Measurements from ENCODE around the gene SH3BP1. TPM values are rescaled to one million over a fixed set of nuclear protein-coding genes. Genes with fewer than 3 reads are reported as not detected.

The SH3BP1 gene
- total and polyA plus RNA-seq, 2 of the 13 experiments (the other 11 are each of a cell fraction or from before 2014, with no cell fraction given): 8.4 to 18.5 TPM

DNA sequence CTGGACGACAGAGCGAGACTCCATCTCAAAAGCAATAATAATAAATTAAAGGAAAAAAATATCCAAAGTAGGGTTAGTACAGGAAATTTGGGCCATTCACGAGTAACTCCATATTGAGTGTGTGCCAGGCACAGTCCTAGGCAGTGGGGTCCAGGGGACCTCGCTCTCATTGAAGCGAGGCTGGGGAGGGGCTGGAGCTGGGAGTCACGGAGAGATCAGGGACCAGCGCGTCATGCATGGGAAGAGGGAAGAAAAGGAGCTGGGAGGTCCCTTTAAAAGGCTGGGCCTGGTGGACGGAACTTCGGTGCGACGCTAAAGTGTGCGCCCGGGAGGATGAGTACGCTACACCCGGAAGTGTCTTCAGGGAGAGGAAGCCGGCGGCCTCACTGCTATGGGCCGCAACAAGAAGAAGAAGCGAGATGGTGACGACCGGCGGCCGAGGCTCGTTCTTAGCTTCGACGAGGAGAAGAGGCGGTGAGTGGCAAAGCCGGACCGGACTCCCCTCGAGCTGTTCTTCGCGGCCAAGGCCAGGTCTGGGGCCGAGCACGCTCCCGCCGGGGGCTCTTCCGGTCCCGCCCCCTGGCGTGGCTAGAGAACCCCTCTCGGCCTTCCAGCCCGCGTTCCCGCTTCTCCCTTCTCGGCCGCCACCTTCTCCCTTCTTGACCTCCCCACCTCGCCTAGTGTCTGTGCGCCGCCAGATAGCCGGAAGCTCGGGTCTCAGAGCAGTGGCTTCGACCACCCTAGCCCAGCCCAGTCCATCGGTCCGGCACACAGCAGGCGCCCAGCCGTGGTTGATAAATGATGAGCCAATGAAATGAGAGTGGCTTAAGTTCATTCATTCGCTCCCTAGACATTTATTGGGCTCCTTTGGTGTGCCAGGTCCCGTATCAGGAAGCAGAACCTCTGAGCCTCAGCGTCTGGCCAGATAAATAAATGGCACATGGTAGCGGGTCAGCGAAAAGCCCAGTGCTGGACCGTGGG is 46.8 kb downstream of the SH3BP1 start, which contains the start of gene NOL12 (continued):
- TF ChIP-seq, protein P1, sequence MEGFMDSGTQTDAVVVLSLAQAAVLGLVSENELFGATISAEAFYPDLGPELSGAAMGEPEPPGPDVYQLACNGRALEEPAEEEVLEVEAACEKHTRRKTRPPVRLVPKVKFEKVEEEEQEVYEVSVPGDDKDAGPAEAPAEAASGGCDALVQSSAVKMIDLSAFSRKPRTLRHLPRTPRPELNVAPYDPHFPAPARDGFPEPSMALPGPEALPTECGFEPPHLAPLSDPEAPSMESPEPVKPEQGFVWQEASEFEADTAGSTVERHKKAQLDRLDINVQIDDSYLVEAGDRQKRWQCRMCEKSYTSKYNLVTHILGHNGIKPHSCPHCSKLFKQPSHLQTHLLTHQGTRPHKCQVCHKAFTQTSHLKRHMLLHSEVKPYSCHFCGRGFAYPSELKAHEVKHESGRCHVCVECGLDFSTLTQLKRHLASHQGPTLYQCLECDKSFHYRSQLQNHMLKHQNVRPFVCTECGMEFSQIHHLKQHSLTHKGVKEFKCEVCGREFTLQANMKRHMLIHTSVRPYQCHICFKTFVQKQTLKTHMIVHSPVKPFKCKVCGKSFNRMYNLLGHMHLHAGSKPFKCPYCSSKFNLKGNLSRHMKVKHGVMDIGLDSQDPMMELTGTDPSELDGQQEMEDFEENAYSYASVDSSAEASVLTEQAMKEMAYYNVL (CRISPR knock-in tag; IDR thresholded peaks at IDR 0.05; ENCODE audit: borderline replicate concordance): 0 out of 2 replicates have a peak, but pooled peaks have one; percentile 19
- 0 out of 2 replicates have a peak, but pooled peaks have one; percentile 32 for TF ChIP-seq HIC2 (CRISPR knock-in tag; IDR thresholded peaks at IDR 0.05; ENCODE audit: low read depth)
- no peak for TF ChIP-seq ZNF746 (CRISPR knock-in tag; IDR thresholded peaks at IDR 0.05)
- no peak for TF ChIP-seq THYN1 (CRISPR knock-in tag; IDR thresholded peaks at IDR 0.05; ENCODE audit: borderline replicate concordance, low read depth)
- 0 out of 2 replicates have a peak, but pooled peaks have one; percentile 10 for TF ChIP-seq KDM1A (CRISPR knock-in tag; IDR thresholded peaks at IDR 0.05)
- TF ChIP-seq ZNF574 (CRISPR knock-in tag; IDR thresholded peaks at IDR 0.05): peak; percentile 96
- no peak for TF ChIP-seq SYNCRIP (IDR thresholded peaks at IDR 0.05; ENCODE audit: insufficient read depth, low read depth, low read length)
- TF ChIP-seq SRSF1 (optimal IDR thresholded peaks at IDR 0.05; ENCODE audit: low read depth, low read length): peak; percentile 35
- TF ChIP-seq, protein P2, sequence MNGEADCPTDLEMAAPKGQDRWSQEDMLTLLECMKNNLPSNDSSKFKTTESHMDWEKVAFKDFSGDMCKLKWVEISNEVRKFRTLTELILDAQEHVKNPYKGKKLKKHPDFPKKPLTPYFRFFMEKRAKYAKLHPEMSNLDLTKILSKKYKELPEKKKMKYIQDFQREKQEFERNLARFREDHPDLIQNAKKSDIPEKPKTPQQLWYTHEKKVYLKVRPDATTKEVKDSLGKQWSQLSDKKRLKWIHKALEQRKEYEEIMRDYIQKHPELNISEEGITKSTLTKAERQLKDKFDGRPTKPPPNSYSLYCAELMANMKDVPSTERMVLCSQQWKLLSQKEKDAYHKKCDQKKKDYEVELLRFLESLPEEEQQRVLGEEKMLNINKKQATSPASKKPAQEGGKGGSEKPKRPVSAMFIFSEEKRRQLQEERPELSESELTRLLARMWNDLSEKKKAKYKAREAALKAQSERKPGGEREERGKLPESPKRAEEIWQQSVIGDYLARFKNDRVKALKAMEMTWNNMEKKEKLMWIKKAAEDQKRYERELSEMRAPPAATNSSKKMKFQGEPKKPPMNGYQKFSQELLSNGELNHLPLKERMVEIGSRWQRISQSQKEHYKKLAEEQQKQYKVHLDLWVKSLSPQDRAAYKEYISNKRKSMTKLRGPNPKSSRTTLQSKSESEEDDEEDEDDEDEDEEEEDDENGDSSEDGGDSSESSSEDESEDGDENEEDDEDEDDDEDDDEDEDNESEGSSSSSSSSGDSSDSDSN (CRISPR knock-in tag; IDR thresholded peaks at IDR 0.05): peak; percentile 71
- TF ChIP-seq NCOR1 (IDR thresholded peaks at IDR 0.05; ENCODE audit: borderline replicate concordance, low read length): peak; percentile 55; the same call in 1 of the 2 replicates
- TF ChIP-seq, protein P3, sequence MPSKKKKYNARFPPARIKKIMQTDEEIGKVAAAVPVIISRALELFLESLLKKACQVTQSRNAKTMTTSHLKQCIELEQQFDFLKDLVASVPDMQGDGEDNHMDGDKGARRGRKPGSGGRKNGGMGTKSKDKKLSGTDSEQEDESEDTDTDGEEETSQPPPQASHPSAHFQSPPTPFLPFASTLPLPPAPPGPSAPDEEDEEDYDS (CRISPR knock-in tag; IDR thresholded peaks at IDR 0.05): no peak
- peak; percentile 76 for TF ChIP-seq ZXDC (CRISPR knock-in tag; IDR thresholded peaks at IDR 0.05)

Data from HepG2 (cell line).